IPS-NIHi7 (cell line): ENCODE measurements around the gene NBPF26.
"Not testable (repeated sequence)": the region's sequence is repeated elsewhere in the genome, so short reads cannot be mapped to it uniquely, and the experiment has no call there.

ENCODE experiments used
- DNase-seq: peaks from one replicate; pipeline ENCODE4 v3.0.0; 2012; ENCODE audit warnings: mixed read lengths; ENCODE audit errors: extremely low spot score

NBPF26 gene

DNA sequence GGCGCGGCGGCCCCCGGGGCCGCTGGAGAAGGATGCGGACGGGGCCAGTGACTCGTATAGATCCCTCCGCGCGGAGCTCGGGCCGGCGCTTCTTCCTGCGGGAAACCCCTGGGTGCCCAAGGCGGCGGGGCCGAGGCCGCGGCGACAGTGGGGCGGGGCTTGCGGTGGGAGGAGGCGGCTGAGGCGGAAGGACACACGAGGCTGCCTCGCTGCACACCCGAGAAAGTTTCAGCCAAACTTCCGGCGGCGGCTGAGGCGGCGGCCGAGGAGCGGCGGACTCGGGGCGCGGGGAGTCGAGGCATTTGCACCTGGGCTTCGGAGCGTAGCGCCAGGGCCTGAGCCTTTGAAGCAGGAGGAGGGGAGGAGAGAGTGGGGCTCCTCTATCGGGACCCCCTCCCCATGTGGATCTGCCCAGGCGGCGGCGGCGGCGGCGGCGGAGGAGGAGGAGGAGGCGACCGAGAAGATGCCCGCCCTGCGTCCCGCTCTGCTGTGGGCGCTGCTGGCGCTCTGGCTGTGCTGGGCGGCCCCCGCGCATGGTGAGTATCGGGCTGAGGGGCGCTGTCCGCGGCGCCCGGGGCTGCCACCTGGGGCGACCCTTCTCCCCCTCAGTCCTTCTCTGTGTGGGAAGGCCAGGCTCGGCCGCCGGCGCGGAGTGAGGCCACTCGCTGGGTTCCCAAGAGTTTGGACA is at the start of gene NBPF26:
NBPF26 (plus strand) TSS at position 231 of the 688 bp plus-strand sequence.
- DNase-seq, result not testable (repeated sequence)

DNA sequence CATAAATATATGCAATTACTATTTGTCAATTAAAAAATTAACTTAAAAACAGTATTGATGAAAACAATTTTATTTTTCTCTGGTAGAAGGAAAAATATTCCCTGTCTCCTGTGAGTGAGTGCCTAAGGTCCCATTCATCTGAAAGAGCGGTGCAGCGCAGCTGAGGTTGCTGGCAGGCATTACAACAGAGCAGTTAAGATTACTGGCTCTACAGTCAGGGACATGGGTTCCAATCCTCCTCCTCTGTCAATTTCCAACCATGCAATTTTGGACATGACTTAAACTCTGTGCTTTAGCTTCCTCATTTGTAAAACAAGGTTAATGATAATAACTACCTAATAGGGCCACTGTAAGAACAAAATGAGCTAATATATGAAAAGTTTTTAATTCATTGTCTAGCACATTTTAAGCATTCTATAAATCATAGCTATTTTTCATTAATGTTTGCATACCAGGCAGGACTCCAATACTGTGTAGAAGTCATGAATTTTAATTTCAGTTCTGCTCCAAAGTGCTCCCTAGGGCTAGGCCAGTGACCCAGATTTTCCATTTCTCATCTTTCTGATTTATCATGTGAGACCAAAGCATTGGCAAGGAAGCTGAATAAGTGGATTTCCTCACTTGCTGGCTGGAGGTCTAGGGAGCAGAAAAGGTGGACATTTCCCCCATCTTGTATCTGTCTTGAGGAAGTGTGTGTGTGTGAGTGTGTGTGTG is 43.5 kb upstream of the NBPF26 start:
- not testable (repeated sequence) for DNase-seq

DNA sequence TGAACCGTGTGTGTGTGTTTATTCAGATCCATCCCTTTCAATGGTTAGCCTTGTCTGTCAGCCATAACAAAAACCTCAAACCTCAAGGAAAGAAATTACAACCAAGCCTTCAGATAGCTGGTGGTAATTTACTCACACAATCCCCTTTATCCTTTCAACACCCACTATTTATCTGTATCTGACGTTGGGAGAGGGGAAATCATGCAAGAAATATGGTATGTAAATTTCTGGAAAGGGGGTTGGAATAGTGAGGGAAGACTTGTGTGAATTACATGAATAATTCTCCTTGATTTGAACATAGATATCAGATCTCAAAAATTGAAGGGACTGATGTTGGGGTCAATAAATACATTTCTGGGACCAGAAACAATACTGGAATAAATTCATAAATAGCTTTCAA is 42.8 kb upstream of the NBPF26 start:
- DNase-seq, result not testable (repeated sequence)

DNA sequence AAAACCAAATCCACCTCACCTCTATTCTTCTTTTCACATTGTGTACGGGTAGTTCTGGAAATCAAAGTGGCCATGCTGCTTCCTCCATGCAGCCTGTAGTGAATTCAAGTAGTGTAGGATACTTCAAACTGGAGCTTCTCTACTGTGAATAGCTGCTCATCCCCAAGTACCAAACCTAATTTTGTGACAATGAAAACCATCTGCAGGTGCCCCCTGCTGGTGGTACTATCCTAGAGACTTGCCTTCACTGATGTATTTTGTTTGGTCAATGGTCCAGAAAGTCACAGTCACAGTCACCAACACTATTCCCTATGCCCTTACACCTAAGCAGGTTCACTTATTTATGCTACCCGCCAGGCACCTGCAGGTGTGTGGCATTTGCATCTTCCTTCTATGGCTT is 39.3 kb upstream of the NBPF26 start:
- not testable (repeated sequence) for DNase-seq

DNA sequence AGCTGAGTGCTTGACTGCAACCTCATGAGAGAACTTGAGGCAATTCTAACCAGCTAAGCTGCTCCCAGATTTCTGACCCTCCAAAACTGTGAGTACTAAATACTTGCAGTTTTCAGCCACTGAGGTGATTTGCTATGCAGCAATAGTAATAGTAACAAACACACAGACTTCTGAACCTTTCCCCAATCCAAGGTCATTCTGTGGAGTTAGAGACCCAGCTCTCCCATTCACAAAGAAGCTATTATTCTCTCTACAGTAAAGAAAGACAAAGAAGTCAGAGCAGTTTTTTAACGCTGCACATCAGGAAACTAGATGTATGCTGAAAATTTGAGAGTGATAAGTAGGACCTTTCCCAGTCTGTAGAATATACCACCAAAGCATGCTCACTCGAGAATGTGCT is 38.1 kb upstream of the NBPF26 start:
- DNase-seq, result not testable (repeated sequence)

DNA sequence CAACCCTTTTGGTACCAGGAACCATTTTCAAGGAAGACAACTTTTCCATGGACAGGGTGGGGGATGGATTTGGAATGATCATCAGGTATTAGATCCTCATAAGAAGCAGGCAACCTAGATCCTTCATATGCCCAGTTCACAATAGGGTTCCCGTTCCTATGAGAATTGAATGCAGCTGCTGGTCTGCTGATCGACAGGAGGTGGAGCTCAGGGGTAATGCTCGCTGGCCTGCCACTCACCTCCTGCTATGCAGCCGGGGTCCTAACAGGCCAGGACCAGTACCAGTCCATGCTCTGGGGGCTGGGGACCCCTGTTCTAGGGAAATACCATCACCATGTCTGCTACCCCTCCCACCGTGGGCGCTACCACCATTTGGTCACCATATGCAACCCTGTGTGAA is 36.5 kb upstream of the NBPF26 start:
- DNase-seq, result not testable (repeated sequence)

DNA sequence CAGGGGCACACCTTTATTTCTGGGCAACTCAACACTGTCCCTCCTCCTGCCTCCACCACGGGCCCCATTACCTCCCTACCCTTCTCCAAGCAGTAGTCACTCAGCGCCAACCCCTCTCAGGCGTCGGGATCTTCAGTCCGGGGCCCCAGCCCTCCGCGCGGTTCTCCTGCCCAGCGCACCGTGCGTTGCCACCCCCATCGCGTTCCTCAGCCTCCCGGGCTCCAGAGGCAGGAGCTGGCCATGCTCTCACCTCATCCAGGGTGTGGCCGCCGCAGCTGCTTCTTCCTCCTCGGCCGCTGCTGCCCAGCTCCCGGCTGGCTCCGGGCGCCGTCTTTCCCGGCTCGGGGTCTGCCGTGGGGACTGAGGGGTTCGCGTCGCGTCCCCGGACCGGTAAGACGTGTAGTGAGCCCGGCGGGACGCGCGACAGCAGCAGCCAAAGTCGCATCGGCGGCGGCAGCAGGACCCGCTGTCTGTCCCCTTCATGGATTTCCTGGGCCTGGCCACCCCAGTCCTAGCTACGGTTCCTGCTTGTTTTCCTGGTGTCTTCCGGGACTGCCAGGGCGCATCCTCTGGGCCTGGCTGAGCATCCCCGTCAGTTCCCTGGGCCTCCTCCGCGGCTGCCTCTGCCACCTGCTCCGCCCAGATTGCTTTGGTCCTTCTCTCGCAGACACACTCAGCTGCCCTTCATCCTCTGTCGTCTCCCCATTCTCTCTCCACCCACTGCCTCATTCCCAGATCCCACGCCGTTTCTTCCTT is 22.8 kb upstream of the NBPF26 start:
- DNase-seq, result not testable (repeated sequence)

DNA sequence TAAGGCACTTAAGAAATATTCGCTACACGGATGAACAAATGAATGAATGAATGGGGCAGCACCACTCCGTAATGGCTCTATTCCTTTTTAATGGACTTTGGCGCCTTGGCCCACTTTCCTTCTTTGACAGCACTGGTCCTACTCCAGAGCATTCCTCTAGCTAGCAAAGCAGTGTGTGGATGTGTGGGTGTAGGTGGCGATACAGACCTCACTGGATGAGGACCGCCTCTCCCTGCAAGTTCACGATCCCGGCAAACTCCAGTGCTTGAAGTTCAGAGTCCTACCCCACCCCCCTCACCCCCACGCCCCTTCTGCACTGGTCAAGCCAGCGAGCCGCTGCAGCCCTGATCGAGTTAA is 409 bp upstream of the NBPF26 start:
- not testable (repeated sequence) for DNase-seq

DNA sequence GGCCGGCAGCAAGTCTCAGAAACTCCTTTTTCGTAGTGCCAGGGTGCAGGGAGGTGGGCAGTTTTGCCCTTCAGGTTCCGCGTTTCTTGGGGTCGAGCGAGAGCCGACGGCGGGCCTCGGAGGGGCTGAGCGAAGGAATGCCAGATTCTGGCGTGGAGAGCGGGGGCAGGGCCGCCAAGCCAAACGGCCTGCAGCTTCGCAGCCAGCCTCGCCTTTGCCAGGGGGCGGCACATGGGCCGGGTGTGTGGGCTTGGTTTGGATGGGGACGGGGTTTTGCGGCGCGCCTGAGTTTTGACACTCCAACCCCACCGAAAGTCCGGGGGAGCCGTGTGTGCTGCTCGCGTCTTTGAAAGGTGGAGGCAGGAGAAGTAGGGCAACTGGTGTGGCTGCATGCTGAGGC is 762 bp downstream of the NBPF26 start:
- DNase-seq, result not testable (repeated sequence)

DNA sequence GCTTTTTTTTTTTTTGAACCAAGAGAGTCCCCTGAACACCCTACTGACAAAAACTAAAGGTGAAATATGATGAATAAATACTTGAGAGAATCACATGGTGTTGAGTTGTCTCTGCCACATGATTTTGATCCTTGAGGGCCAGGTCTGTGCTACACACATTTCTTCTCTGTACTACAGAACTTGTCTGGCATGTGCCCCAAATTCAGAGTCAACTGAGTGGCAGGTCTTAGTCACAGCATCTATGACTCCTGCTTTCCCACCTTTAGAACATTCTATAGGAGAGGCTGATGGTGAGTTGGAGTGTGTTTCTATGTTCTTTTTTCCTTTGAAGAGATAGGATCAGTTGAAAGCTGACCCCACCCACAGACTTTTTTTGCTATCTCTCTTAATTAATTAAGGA is 5.1 kb downstream of the NBPF26 start:
- not testable (repeated sequence) for DNase-seq

DNA sequence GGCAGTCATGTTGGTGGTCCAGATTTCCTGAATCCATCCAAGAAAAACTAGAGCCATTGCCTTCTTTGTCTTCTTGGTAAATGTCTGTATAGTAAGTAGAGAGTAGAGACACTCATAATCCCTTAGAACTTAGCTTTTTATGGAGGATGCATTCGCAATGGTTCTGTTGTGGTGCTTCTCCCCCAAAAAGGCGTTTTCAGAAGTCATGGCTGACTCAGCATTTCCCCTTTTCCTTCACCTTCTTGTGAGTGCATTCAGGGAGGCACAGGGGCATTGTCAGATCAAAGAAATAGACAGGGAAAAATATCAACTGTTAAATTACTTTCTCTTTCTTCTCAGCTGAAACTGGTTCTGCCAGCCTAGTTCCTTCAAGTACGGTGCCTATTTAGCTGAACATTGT is 45.3 kb downstream of the NBPF26 start:
- DNase-seq, result not testable (repeated sequence)

DNA sequence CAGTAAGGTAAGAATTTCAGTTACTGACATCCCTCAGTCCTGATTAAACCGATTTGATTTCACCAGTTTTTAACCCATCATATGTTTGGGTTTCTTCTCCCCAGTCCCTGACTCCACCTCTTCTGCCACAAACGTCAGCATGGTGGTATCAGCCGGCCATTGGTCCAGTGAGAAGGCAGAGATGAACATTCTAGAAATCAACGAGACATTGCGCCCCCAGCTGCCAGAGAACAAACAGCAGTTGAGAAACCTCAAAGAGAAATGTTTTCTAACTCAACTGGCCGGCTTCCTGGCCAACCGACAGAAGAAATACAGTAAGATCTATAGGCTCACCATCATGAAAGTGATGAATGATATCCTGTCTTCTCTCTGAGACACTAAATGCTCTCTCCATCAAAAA is 81.7 kb downstream of the NBPF26 start:
- not testable (repeated sequence) for DNase-seq

DNA sequence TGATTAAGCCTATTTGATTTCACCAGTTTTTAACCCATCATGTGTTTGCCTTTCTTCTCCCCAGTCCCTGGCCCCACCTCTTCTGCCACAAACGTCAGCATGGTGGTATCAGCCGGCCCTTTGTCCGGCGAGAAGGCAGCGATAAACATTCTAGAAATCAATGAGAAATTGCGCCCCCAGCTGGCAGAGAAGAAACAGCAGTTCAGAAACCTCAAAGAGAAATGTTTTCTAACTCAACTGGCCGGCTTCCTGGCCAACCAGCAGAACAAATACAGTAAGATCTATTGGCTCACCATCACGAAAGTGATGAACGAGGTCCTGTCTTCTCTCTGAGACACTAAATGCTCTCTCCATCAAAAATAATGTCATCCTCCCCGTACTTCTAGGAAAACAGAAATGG is 88.1 kb downstream of the NBPF26 start:
- DNase-seq, result not testable (repeated sequence)

DNA sequence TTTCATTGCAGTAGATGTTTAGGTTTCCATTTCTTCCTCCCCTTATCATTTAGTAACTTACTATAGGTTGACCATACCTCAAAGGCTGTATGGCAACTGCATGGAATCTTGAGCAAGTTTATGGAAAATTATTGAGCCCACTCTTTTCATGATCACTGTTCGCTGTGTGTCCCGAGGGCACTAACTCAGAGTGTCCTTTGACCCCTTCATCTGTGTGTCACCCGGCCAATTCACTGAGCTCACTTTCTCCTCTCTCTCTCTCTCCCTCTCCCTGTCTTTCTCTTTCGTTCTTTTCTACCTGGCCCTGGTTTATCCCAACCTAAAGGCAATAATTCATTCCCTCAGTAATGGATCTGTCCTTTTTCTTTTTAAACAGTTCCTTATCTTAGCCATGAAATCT is 101.3 kb downstream of the NBPF26 start:
- not testable (repeated sequence) for DNase-seq

DNA sequence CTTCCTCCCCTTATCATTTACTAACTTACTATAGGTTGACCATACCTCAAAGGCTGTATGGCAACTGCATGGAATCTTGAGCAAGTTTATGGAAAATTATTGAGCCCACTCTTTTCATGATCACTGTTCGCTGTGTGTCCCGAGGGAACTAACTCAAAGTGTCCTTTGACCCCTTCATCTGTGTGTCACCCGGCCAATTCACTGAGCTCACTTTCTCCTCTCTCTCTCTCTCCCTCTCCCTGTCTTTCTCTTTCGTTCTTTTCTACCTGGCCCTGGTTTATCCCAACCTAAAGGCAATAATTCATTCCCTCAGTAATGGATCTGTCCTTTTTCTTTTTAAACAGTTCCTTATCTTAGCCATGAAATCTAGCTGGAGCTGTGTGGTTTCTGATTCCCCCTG is 102.9 kb downstream of the NBPF26 start:
- DNase-seq, result not testable (repeated sequence)

DNA sequence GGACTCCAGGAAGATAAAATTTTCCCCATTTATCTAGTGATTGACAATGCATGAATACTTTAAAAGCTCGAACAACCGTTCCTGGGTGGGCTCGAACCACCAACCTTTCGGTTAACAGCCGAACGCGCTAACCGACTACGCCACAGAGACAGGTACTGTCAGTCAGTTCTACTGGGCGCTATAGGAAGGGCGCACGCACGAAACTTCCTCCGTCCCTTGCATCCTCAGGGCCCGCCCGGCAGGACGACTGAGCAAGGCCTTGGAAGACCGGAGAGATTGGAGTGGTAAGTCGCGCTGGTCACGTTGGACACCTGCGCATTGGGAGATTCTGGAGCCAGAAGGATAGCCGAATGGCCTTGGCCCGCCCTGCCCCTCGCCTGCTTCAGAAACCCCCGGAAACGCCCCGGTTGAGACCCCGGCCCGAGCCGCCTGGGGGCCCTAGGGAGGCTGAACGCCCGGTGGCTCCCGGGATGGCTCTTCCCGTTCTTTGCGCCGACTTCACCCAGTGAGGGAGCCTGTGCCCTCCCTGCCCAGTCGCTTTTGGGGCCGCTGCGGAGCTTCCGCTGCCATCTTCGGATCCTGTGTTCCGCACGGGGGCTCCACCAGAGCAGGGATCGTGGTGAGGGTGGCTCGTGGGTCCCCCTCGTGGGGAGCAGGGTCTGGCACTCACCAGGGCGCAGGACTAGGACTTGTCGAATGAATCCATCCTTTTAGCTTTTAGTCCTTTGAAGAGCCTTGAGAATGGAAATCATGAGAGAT is 120.6 kb downstream of the NBPF26 start:
- peak; percentile 9 for DNase-seq

DNA sequence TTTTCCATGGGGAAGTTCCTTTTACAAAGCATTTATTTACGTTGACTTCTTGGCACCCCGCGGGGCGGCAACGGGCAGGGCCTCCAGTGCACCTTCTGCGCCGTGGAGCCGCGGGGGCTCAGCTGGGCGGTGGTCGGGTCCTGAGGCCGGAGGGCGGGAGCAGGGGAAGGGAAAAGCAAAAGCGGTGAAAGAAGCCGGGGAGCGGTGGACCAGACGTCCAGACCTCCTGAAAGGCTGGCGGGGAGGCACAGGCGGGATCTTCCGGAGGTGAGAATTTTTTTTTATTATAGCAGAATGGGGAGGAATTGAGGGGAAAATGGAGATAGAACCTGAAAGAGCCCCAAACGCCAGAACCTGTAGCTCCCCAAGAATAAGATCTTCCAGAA is 121.2 kb downstream of the NBPF26 start:
- DNase-seq, result not testable (repeated sequence)

DNA sequence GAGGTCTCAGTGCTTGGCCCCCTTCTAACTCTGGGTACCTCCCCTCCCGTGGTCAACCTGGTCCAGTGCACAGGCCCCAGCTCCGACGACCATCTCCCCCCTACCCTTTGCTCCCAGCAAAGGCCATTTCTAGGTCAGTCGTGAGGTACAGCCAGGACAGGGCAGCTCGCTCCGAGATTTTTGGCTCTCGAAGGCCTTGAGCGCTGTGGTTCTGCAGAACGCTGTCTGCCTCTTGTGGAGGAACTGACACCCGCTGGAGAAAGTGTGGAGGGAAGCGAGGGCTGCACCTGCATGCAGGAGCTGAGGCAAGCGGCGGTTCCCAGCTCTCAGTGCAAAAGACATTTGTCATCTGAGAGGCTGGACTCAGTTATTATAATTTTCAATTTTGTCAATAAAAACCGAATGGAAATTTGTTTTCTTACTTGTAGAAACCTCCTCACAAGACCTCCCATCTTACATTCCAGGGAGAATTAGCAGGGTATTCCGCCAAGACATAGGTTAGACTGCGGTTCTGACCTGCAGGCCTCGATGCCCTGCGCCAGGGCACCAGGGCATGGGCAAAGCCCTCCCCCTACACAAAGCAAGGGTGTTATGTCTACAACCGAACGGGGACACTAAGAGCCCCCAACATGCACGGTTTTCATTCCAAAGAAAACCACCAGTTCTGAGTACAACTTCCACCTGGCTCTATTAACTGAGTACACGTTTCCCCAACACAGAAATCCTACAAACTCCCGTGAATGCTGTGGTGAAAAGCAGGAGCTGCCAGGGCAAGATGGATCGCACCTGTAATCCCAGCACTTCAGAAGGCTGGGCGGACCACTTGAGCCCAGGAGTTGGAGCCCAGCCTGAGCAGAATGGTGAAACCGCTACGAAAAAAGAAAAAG is 125.9 kb downstream of the NBPF26 start:
- not testable (repeated sequence) for DNase-seq

DNA sequence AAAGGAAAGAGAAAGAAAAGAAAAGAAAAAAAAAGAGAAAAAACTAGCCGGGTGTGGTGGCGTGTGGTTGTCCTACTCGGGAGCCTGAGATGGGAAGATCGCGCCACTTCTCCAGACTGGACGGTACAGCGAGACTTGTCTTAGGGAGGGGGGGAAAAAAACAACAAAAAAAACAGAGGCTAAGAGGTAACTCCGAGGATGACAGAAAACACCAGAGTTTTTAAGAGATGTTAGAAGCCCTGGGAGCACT is 126.5 kb downstream of the NBPF26 start:
- DNase-seq, result not testable (repeated sequence)

DNA sequence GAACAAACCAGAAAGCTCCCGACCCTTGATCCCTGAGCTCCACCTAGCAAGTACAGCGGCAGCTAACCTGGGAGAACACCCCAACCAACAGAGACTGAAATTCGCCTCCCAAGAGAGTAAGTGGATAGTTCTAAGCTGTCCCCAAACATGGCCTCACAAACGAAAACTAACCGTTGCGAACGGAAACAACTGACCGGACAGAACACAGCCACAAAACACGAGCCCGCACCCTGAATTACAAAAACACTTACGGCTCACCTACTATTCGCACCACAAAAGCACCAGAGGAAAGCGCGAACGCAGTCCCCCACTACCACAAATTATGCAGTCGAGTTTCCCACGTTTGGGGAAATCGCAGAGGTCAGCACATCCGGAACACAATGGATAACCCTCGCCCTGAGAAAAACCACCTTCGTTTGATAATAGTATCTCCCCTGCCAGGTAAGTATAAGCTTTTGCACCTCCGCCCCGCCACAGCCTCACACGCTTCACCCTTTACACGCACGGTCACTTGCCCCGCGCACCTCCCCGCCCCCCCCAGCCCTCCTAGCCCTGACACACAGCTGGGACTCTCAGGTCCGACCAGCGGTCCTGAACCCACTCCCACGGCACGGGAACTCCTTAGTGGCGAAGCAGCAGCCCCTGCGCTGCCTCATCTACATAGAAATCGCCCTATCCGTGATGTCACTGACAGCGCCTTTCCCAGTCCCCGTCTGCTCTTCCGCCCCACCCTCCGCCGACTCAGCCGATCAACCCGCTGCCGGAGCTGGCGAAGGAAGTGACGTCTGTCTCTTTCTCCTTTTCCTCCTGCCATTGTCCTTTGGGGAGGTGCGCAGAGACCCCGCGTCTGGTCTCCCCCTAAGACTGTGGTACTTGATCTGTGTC is 127.0 kb downstream of the NBPF26 start:
- peak; percentile 17 for DNase-seq
